Epithelial cell of proximal tubule (primary cell): Measurements from ENCODE around the gene SOX18. TPM values are rescaled to one million over a fixed set of nuclear protein-coding genes. Genes with fewer than 3 reads are reported as not detected.

Source experiments
- DNase-seq: peaks from one replicate; pipeline ENCODE4 v3.0.0-alpha.2; 2011; ENCODE audit warnings: low read depth
- H3K4me3 ChIP-seq: 2 replicates; pipeline ENCODE4 v1.5.1; 2011; ENCODE audit warnings: low read depth, mild to moderate bottlenecking, low read length
- CTCF ChIP-seq: conservative IDR thresholded peaks from 2 replicates; pipeline ENCODE4 v1.5.1; 2012; ENCODE audit warnings: low read depth, mild to moderate bottlenecking, low read length
- total RNA-seq: library from RNA; depleted of rRNA; stranded (reverse); fragments of >200 nt; gene quantifications from 2 replicates; pipeline ENCODE4 v1.2.3, GENCODE V29; 2015

The SOX18 gene
- total RNA-seq, 1 donor from 2014 or later: not detected

GRCh38 chr20:64062276-64062595 lies 12.8 kb upstream of the SOX18 start:
- no peak for TF ChIP-seq CTCF
- DNase-seq: no peak
- peak overlapping the region; percentile 86 for H3K4me3 ChIP-seq

- DNase-seq: no peak
- H3K4me3 ChIP-seq: no peak overlapping the region
- no peak for TF ChIP-seq CTCF
These were observed 9.1 kb upstream of the SOX18 start for GRCh38 chr20:64058536-64058935.

DNA sequence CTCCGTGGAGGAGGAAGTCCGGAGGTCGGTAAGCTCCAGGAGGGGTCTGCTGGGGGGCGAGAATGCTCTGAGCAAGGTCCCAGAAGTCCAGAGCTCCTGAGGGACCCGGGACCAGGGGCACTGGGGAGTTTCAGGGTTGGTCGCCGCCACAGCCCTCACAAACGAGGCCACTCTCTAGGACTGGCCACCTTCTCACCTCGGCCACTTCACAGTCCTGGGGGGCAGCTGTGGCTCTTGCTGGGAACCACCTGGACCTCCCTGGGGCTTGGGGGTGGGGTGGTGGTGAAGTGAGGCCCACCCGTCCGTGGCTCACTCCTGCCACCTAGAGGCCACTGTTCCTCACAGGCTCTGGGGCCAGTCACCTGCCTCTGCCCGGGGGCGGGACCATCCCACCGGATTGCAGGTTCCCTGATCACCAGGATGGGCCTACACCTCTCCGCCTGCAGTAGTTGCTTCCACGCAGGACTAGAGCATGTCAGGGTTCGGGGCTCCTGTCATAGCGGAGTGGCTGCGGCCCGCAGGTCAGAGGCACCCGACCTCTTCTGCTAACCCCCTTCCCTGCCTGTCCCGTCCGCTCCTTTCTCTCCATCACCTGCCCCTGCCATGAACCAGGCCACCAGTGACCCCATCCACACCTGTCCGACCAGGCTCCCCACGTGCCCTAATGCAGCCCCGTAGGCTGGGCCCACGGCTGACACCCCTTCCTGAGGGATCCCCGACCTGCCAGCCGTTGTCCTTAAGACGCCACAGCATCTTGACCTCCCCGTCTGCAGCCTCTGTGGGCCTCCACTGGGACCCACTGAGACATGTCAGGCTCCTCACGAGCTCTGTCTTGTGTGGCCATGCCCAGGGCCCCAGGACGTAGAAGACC lies 8.4 kb upstream of the SOX18 start:
- TF ChIP-seq CTCF: peak; percentile 80
- no peak overlapping the region for H3K4me3 ChIP-seq
- DNase-seq: no peak

- DNase-seq: no peak
- H3K4me3 ChIP-seq: no peak overlapping the region
- no peak for TF ChIP-seq CTCF
These were observed 7.6 kb upstream of the SOX18 start for GRCh38 chr20:64056889-64057627.

DNA sequence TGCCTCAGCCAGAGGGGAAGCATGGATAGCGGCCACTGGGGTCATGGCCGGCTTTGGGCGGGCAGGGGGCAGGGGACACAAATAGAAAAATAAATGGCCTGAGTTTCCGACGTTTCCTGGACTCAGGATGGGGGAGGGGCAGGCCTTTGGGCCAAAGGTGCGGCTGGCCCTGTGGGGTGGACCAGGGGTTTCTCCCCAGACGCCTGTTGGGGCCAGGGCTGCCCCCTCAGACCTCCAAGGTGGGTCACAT lies 7.1 kb upstream of the SOX18 start:
- no peak for TF ChIP-seq CTCF
- no peak overlapping the region for H3K4me3 ChIP-seq
- DNase-seq: no peak

- no peak for TF ChIP-seq CTCF
- H3K4me3 ChIP-seq: no peak overlapping the region
- no peak for DNase-seq
These were observed 6.6 kb upstream of the SOX18 start for GRCh38 chr20:64055893-64056638.
